ENCODE results near the gene RFTN1. TPM values are rescaled to one million over a fixed set of nuclear protein-coding genes. Genes with fewer than 3 reads are reported as not detected.
A peak's percentile ranks its signal among the peaks of the same experiment; 100 is the strongest.

The RFTN1 gene
- total and polyA plus RNA-seq, 4 donors = 4.4 to 20.4 (median 11.9) TPM

DNA sequence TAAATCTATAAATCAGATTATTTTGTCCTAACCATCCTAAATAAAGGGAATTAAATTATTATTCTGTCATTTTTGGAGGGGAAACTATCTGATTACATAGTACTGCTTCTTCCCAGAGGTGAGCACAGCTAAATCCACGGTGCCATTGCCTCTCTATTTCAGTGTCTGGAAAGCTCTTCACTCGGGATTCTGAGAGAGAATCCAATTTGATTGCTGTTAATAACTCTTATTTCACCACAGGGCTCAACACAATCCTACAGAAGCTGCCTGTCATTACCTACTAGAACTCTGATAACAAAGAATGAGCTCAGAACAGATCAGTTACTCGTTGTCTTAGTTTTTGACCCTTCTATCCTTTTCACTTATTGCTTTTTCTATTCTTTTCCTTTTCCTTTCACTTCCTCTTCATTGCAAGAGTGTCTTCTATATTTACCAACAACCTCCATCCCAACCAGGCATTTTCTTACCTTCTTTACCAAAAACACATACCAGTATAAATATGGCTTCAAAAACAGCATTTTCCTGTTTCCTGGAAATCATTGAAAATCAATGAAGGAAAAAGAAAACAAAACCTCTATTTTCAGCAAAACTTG is 218.1 kb downstream of the RFTN1 start (continued):
- TF ChIP-seq, protein P1, sequence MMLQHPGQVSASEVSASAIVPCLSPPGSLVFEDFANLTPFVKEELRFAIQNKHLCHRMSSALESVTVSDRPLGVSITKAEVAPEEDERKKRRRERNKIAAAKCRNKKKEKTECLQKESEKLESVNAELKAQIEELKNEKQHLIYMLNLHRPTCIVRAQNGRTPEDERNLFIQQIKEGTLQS (IDR thresholded peaks at IDR 0.05) = no peak
- TF ChIP-seq EGR1 (IDR thresholded peaks at IDR 0.05; ENCODE audit: low read depth in 2 of 2) (no peak), JUND (IDR thresholded peaks at IDR 0.05) (no peak), GABPA (IDR thresholded peaks at IDR 0.05 in 1 of 2, conservative IDR thresholded peaks at IDR 0.05 in 1 of 2) (no peak), TAF1 (conservative IDR thresholded peaks at IDR 0.05) (no peak)
- TF ChIP-seq, protein P2, sequence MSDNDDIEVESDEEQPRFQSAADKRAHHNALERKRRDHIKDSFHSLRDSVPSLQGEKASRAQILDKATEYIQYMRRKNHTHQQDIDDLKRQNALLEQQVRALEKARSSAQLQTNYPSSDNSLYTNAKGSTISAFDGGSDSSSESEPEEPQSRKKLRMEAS (IDR thresholded peaks at IDR 0.05) = no peak

DNA sequence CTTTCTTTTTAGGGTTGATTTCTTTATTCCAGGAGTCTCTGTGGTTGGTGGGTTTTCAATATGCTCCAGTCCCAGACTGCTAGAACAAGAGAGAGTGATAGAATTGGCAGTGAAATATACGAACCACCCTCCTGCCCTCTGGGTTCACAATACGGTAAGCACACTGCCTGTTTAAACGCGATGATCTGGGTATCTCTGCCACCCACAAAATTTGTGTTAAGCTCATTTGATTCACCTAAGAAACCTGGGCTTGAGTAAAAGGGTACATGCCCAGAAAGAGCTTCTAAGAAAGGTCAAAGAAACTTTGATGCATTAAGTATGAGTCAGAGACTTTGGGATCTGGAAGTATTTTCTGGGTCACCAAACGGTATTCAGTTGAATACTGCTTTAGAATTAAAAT is 218.7 kb downstream of the RFTN1 start:
- H3K27me3 ChIP-seq (ENCODE audit: control insufficient read depth in 4 of 4, insufficient read depth in 4 of 4, low read length in 3 of 4) = no peaks in the 10 kb centered on the region
- H3K4me1 ChIP-seq (ENCODE audit: control insufficient read depth in 4 of 4, insufficient read depth in 4 of 4, low read length in 3 of 4) = peaks cover 0 to 6% (median 3%) of the 10 kb centered on the region in 4 donors
- H3K36me3 ChIP-seq (ENCODE audit: control insufficient read depth in 4 of 4, insufficient read depth in 3 of 4, low read depth in 1 of 4, low read length in 3 of 4) = peaks cover 0 to 10% (median 3%) of the 10 kb centered on the region in 4 donors
- no peak overlapping the region for H3K9ac ChIP-seq (ENCODE audit: low read depth in 1 of 2, low read length in 2 of 2)
- WGBS = 93% methylated on average over 5 of the region's 5 CpGs
- no peak overlapping the region for H3K4me3 ChIP-seq (ENCODE audit: low read depth in 1 of 3, low read length in 3 of 3)
- no peak overlapping the region for H3K27ac ChIP-seq (ENCODE audit: low read depth in 1 of 2, low read length in 2 of 2)
- DNase-seq (ENCODE audit: low spot score) = no peak
- TF ChIP-seq YY1 (IDR thresholded peaks at IDR 0.05) (no peak), RAD21 (IDR thresholded peaks at IDR 0.05) (no peak), NR2F2 (IDR thresholded peaks at IDR 0.05) (no peak), FOXA2 (IDR thresholded peaks at IDR 0.05) (no peak), HNF4G (IDR thresholded peaks at IDR 0.05) (no peak), GABPA (IDR thresholded peaks at IDR 0.05 in 1 of 2, conservative IDR thresholded peaks at IDR 0.05 in 1 of 2) (no peak), RXRA (IDR thresholded peaks at IDR 0.05) (no peak)
- no peaks in the 10 kb centered on the region for H3K9me3 ChIP-seq (ENCODE audit: control insufficient read depth in 4 of 4, low read length in 3 of 4)

DNA sequence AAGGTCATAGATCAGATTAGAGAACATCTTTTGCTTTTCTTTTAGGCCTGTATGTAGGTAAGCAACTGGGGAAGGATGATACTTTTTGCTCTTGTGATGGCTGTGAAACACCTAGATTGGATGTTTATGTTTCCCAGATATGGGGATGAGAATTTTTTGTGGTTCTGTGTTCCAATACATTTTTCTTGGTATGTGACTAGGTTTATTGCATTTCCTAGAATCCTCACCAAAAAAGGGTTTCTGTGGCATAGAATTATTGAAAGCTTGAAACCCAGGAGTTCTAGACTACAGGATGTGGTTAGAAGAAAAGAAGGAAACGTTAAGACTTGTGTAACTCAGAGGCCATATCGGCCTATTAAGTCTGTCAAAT is 222.7 kb downstream of the RFTN1 start:
- peaks cover 2 to 14% (median 11%) of the 10 kb centered on the region in 4 donors for H3K36me3 ChIP-seq (ENCODE audit: control insufficient read depth in 4 of 4, insufficient read depth in 3 of 4, low read depth in 1 of 4, low read length in 3 of 4)
- no peak for DNase-seq (ENCODE audit: low spot score)
- H3K9ac ChIP-seq (ENCODE audit: low read depth in 1 of 2, low read length in 2 of 2) = peak overlapping the region; percentile 33 to 47
- no peaks in the 10 kb centered on the region for H3K27me3 ChIP-seq (ENCODE audit: control insufficient read depth in 4 of 4, insufficient read depth in 4 of 4, low read length in 3 of 4)
- TF ChIP-seq HNF4G (IDR thresholded peaks at IDR 0.05) = no peak
- TF ChIP-seq YY1 (IDR thresholded peaks at IDR 0.05) = no peak
- no peak for TF ChIP-seq SP1 (IDR thresholded peaks at IDR 0.05)
- TF ChIP-seq, protein P3, sequence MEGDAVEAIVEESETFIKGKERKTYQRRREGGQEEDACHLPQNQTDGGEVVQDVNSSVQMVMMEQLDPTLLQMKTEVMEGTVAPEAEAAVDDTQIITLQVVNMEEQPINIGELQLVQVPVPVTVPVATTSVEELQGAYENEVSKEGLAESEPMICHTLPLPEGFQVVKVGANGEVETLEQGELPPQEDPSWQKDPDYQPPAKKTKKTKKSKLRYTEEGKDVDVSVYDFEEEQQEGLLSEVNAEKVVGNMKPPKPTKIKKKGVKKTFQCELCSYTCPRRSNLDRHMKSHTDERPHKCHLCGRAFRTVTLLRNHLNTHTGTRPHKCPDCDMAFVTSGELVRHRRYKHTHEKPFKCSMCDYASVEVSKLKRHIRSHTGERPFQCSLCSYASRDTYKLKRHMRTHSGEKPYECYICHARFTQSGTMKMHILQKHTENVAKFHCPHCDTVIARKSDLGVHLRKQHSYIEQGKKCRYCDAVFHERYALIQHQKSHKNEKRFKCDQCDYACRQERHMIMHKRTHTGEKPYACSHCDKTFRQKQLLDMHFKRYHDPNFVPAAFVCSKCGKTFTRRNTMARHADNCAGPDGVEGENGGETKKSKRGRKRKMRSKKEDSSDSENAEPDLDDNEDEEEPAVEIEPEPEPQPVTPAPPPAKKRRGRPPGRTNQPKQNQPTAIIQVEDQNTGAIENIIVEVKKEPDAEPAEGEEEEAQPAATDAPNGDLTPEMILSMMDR (IDR thresholded peaks at IDR 0.05; ENCODE audit: low read depth, low read length, missing input control) = no peak
- no peak for TF ChIP-seq FOXA1 (IDR thresholded peaks at IDR 0.05)
- no peak for TF ChIP-seq HNF4A (conservative IDR thresholded peaks at IDR 0.05)
- no peak for TF ChIP-seq FOXA2 (IDR thresholded peaks at IDR 0.05)
- TF ChIP-seq JUND (IDR thresholded peaks at IDR 0.05) = no peak
- TF ChIP-seq RAD21 (IDR thresholded peaks at IDR 0.05) = no peak
- TF ChIP-seq, protein P1 (IDR thresholded peaks at IDR 0.05) = no peak
- TF ChIP-seq, protein P4, sequence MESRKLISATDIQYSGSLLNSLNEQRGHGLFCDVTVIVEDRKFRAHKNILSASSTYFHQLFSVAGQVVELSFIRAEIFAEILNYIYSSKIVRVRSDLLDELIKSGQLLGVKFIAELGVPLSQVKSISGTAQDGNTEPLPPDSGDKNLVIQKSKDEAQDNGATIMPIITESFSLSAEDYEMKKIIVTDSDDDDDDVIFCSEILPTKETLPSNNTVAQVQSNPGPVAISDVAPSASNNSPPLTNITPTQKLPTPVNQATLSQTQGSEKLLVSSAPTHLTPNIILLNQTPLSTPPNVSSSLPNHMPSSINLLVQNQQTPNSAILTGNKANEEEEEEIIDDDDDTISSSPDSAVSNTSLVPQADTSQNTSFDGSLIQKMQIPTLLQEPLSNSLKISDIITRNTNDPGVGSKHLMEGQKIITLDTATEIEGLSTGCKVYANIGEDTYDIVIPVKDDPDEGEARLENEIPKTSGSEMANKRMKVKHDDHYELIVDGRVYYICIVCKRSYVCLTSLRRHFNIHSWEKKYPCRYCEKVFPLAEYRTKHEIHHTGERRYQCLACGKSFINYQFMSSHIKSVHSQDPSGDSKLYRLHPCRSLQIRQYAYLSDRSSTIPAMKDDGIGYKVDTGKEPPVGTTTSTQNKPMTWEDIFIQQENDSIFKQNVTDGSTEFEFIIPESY (IDR thresholded peaks at IDR 0.05) = no peak
- TF ChIP-seq, protein P5, sequence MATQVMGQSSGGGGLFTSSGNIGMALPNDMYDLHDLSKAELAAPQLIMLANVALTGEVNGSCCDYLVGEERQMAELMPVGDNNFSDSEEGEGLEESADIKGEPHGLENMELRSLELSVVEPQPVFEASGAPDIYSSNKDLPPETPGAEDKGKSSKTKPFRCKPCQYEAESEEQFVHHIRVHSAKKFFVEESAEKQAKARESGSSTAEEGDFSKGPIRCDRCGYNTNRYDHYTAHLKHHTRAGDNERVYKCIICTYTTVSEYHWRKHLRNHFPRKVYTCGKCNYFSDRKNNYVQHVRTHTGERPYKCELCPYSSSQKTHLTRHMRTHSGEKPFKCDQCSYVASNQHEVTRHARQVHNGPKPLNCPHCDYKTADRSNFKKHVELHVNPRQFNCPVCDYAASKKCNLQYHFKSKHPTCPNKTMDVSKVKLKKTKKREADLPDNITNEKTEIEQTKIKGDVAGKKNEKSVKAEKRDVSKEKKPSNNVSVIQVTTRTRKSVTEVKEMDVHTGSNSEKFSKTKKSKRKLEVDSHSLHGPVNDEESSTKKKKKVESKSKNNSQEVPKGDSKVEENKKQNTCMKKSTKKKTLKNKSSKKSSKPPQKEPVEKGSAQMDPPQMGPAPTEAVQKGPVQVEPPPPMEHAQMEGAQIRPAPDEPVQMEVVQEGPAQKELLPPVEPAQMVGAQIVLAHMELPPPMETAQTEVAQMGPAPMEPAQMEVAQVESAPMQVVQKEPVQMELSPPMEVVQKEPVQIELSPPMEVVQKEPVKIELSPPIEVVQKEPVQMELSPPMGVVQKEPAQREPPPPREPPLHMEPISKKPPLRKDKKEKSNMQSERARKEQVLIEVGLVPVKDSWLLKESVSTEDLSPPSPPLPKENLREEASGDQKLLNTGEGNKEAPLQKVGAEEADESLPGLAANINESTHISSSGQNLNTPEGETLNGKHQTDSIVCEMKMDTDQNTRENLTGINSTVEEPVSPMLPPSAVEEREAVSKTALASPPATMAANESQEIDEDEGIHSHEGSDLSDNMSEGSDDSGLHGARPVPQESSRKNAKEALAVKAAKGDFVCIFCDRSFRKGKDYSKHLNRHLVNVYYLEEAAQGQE (IDR thresholded peaks at IDR 0.05) = no peak
- no peak for TF ChIP-seq GABPA (IDR thresholded peaks at IDR 0.05 in 1 of 2, conservative IDR thresholded peaks at IDR 0.05 in 1 of 2)
- TF ChIP-seq, protein P2 (IDR thresholded peaks at IDR 0.05) = no peak
- no peak for TF ChIP-seq RXRA (IDR thresholded peaks at IDR 0.05)
- TF ChIP-seq TAF1 (conservative IDR thresholded peaks at IDR 0.05) = no peak
- TF ChIP-seq EGR1 (IDR thresholded peaks at IDR 0.05; ENCODE audit: low read depth in 2 of 2) = no peak
- TF ChIP-seq NR2F2 (IDR thresholded peaks at IDR 0.05) = no peak
- H3K4me1 ChIP-seq (ENCODE audit: control insufficient read depth in 4 of 4, insufficient read depth in 4 of 4, low read length in 3 of 4) = peaks cover 0 to 6% (median 3%) of the 10 kb centered on the region in 4 donors
- no peak overlapping the region for H3K4me3 ChIP-seq (ENCODE audit: low read depth in 1 of 3, low read length in 3 of 3)
- no peaks in the 10 kb centered on the region for H3K9me3 ChIP-seq (ENCODE audit: control insufficient read depth in 4 of 4, low read length in 3 of 4)
- peak overlapping the region in 1 of 2 donors; percentile 19 for H3K27ac ChIP-seq (ENCODE audit: low read depth in 1 of 2, low read length in 2 of 2)
- WGBS = 53% methylated on average over 2 of the region's 2 CpGs

All from liver (tissue), 9 donors.